Stimulated activated CD4-positive, alpha-beta T cell treated with anti-CD3 and anti-CD28 coated beads, Interleukin-4, amount 100 ng/mL, for 24 hours (primary cell): ENCODE results near the gene NLK.
"Not testable (repeated sequence)": the region's sequence is repeated elsewhere in the genome, so short reads cannot be mapped to it uniquely, and the experiment has no call there.

ENCODE experiments used
- DNase-seq: peaks from one replicate; pipeline ENCODE4 v3.0.0-alpha.2; 2020

Gene NLK

GRCh38 chr17:28235066-28235700 is 192.7 kb downstream of the NLK start:
- not testable (repeated sequence) for DNase-seq

GRCh38 chr17:28236033-28236653 is 193.7 kb downstream of the NLK start:
- not testable (repeated sequence) for DNase-seq

- DNase-seq: not testable (repeated sequence)
These were observed 196.2 kb downstream of the NLK start for GRCh38 chr17:28238547-28239270.

GRCh38 chr17:28239271-28239624 is 196.8 kb downstream of the NLK start:
- no peak for DNase-seq

GRCh38 chr17:28240688-28241340 is 198.3 kb downstream of the NLK start:
- no peak for DNase-seq

- no peak for DNase-seq
These were observed 200.3 kb downstream of the NLK start for GRCh38 chr17:28242791-28243190.

GRCh38 chr17:28243268-28243667 is 200.8 kb downstream of the NLK start:
- not testable (repeated sequence) for DNase-seq

GRCh38 chr17:28244446-28244845 is 202.0 kb downstream of the NLK start:
- no peak for DNase-seq
